Fibroblast of lung (primary cell): ENCODE results near the gene POLR3H. TPM values are rescaled to one million over a fixed set of nuclear protein-coding genes. Genes with fewer than 3 reads are reported as not detected.
"Not testable (repeated sequence)": the region's sequence is repeated elsewhere in the genome, so short reads cannot be mapped to it uniquely, and the experiment has no call there.

Source experiments
- DNase-seq, 2 donors: peaks; one replicate each; pipeline versions ENCODE4 v3.0.0 to v3.0.0-alpha.2; 2010; ENCODE audit warnings: low read depth in 2 of 2
- H2AFZ ChIP-seq: 2 replicates; pipeline ENCODE4 v1.5.1; 2012; ENCODE audit warnings: low read length, control low read depth, inconsistent platforms
- H3K27ac ChIP-seq: 2 replicates; pipeline ENCODE4 v1.5.1; 2011; ENCODE audit warnings: low read length, control low read depth; ENCODE audit not compliant: insufficient read depth
- H3K27me3 ChIP-seq: 2 replicates; pipeline ENCODE4 v1.5.1; 2011; ENCODE audit warnings: mild to moderate bottlenecking, low read length; ENCODE audit not compliant: control insufficient read depth, insufficient read depth
- H3K36me3 ChIP-seq: 2 replicates; pipeline ENCODE4 v1.5.1; 2011; ENCODE audit warnings: low read length; ENCODE audit not compliant: control insufficient read depth, insufficient read depth
- H3K4me1 ChIP-seq: 2 replicates; pipeline ENCODE4 v1.5.1; 2011; ENCODE audit warnings: low read length; ENCODE audit not compliant: control insufficient read depth, insufficient read depth; ENCODE audit errors: extremely low read depth
- H3K4me2 ChIP-seq: 2 replicates; pipeline ENCODE4 v1.5.1; 2011; ENCODE audit warnings: low read length, control low read depth; ENCODE audit not compliant: insufficient read depth; ENCODE audit errors: extremely low read depth
- H3K4me3 ChIP-seq, 4 experiments: fragments of 200-600 bp in 1 of 4; sonication (generic) in 1 of 4; replicated peaks in 1 of 4; 2 replicates each; pipeline ENCODE4 v1.5.1; 2011 to 2016; ENCODE audit warnings: low read length in 4 of 4, low read depth in 3 of 4, mild to moderate bottlenecking in 3 of 4, control low read depth in 2 of 4, inconsistent platforms in 1 of 4, mixed read lengths in 1 of 4; ENCODE audit not compliant: insufficient read depth in 1 of 4; ENCODE audit errors: control extremely low read depth in 1 of 4
- H3K79me2 ChIP-seq: 2 replicates; pipeline ENCODE4 v1.5.1; 2012; ENCODE audit warnings: mild to moderate bottlenecking, low read length, inconsistent platforms; ENCODE audit not compliant: control insufficient read depth, insufficient read depth
- H3K9ac ChIP-seq: 2 replicates; pipeline ENCODE4 v1.5.1; 2011; ENCODE audit warnings: mild to moderate bottlenecking, low read length, control low read depth; ENCODE audit not compliant: insufficient read depth
- H3K9me3 ChIP-seq: 2 replicates; pipeline ENCODE4 v1.5.1; 2012; ENCODE audit warnings: low read depth, low read length; ENCODE audit not compliant: control insufficient read depth, insufficient read depth
- H4K20me1 ChIP-seq: 2 replicates; pipeline ENCODE4 v1.5.1; 2011; ENCODE audit warnings: low read length; ENCODE audit not compliant: control insufficient read depth, insufficient read depth; ENCODE audit errors: extremely low read depth
- CTCF ChIP-seq, 2 donors: IDR thresholded peaks in 1 of 2; conservative IDR thresholded peaks in 1 of 2; 1 replicate in 1 of 2; 2 replicates in 1 of 2; pipeline ENCODE4 v1.5.1; 2011 to 2012; ENCODE audit warnings: low read length in 2 of 2, control low read depth in 1 of 2, inconsistent platforms in 1 of 2, low read depth in 1 of 2, mild to moderate bottlenecking in 1 of 2
- EZH2 ChIP-seq: IDR thresholded peaks from 2 replicates; pipeline ENCODE4 v1.5.1; 2012; ENCODE audit warnings: low read length, control low read depth, mild to moderate bottlenecking; ENCODE audit errors: missing control alignments
- polyA plus RNA-seq, 2 donors: library from polyadenylated mRNA; depleted of rRNA in 1 of 2; stranded (reverse) in 1 of 2; unstranded in 1 of 2; fragments of >200 nt; gene quantifications; 2 replicates each; pipeline ENCODE4 v1.2.1, GENCODE V29; 2011 to 2012; ENCODE audit warnings: missing spikeins in 1 of 2
- total RNA-seq: library from RNA; depleted of rRNA; stranded (reverse); fragments of >200 nt; gene quantifications from 2 replicates; pipeline ENCODE4 v1.2.1, GENCODE V29; 2014

POLR3H gene
- total and polyA plus RNA-seq, 2 donors (not counting 1 experiment from before 2014, with no cell fraction given) = 19.7 to 42.6 TPM

GRCh38 chr22:41575533-41575932 is 31.3 kb upstream of the POLR3H start:
- H3K79me2 ChIP-seq = no peaks in the 10 kb centered on the region
- no peak for TF ChIP-seq EZH2
- TF ChIP-seq CTCF (conservative IDR thresholded peaks at IDR 0.05 in 1 of 2, IDR thresholded peaks at IDR 0.05 in 1 of 2; ENCODE audit: low read depth in 1 of 2, low read length in 2 of 2) = no peak

DNA sequence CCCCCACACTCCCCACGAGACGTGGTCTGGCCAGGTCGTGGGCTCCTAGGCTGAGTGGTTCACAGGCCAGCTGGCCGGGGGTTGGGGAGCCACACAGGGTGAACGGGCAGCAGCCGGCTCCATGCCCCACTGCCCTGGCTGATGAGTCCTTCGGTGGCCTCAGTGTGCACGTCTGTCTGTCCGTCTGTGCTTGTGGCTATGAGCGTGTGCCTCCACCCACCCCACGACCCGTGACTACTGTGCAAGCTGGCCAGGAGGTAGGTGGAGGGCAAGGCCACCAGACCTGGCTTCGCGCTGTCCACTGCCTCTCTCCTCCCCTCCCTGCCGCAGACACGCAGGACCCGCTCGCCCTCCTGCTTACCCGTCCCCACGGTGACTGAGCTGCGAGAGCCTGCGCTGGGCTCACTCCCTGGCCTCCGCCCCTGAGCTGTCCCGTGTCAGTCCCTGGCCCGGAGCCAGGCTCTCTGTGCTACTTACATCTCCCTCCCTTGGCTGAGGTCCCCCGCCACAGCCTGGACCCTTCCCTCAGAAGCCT is 30.6 kb upstream of the POLR3H start:
- no peaks in the 10 kb centered on the region for H3K79me2 ChIP-seq
- H4K20me1 ChIP-seq = no peaks in the 10 kb centered on the region
- H2AFZ ChIP-seq = no peak overlapping the region
- peaks cover 10% of the 10 kb centered on the region for H3K4me1 ChIP-seq
- no peaks in the 10 kb centered on the region for H3K27me3 ChIP-seq
- H3K4me3 ChIP-seq = no peak overlapping the region
- peak overlapping the region; percentile 40 for H3K9ac ChIP-seq
- peaks cover 22% of the 10 kb centered on the region for H3K36me3 ChIP-seq
- H3K27ac ChIP-seq = no peak overlapping the region
- DNase-seq = peak in 1 of 2 donors; percentile 70
- no peak overlapping the region for H3K4me2 ChIP-seq
- TF ChIP-seq CTCF (conservative IDR thresholded peaks at IDR 0.05 in 1 of 2, IDR thresholded peaks at IDR 0.05 in 1 of 2; ENCODE audit: low read depth in 1 of 2, low read length in 2 of 2) = no peak
- no peak for TF ChIP-seq EZH2
- no peaks in the 10 kb centered on the region for H3K9me3 ChIP-seq

More at GRCh38 chr22:41575533-41575932, 31.3 kb upstream of the POLR3H start:
- peak overlapping the region; percentile 40 for H3K9ac ChIP-seq
- no peaks in the 10 kb centered on the region for H4K20me1 ChIP-seq
- no peak overlapping the region for H2AFZ ChIP-seq
- no peaks in the 10 kb centered on the region for H3K27me3 ChIP-seq
- no peak overlapping the region for H3K27ac ChIP-seq
- no peaks in the 10 kb centered on the region for H3K9me3 ChIP-seq
- peaks cover 25% of the 10 kb centered on the region for H3K36me3 ChIP-seq
- DNase-seq = no peak
- H3K4me3 ChIP-seq = no peak overlapping the region
- H3K4me2 ChIP-seq = no peak overlapping the region
- peaks cover 10% of the 10 kb centered on the region for H3K4me1 ChIP-seq

- no peaks in the 10 kb centered on the region for H4K20me1 ChIP-seq
- H3K79me2 ChIP-seq = no peaks in the 10 kb centered on the region
- H3K9ac ChIP-seq = no peak overlapping the region
- no peak overlapping the region for H3K4me3 ChIP-seq
- no peak overlapping the region for H3K4me2 ChIP-seq
- H3K36me3 ChIP-seq = peaks cover 18% of the 10 kb centered on the region
- no peak overlapping the region for H2AFZ ChIP-seq
- no peaks in the 10 kb centered on the region for H3K27me3 ChIP-seq
- TF ChIP-seq EZH2 (no peak), CTCF (conservative IDR thresholded peaks at IDR 0.05 in 1 of 2, IDR thresholded peaks at IDR 0.05 in 1 of 2; ENCODE audit: low read depth in 1 of 2, low read length in 2 of 2) (no peak)
- DNase-seq = no peak
- no peaks in the 10 kb centered on the region for H3K9me3 ChIP-seq
- peaks cover 10% of the 10 kb centered on the region for H3K4me1 ChIP-seq
- no peak overlapping the region for H3K27ac ChIP-seq
Observed at GRCh38 chr22:41573677-41574076, 29.4 kb upstream of the POLR3H start.

DNA sequence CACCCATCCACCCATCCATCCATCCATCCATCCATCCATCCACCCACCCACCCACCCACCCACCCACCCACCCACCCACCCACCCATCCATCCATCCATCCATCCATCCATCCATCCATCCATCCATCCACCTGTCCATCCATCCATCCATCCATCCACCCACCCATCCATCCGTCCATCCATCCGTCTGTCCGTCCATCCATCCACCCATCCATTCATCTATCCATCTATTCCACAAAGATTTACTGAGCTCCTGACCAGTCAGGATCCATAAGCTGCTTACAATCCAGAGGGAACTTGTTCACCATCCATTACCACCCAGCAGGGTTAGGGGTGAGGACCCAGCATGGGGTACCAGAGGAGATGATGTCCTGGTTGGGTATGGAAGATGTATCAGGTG is 28.0 kb upstream of the POLR3H start:
- not testable (repeated sequence) for H2AFZ ChIP-seq, H4K20me1 ChIP-seq, H3K27ac ChIP-seq, H3K27me3 ChIP-seq, DNase-seq, H3K4me3 ChIP-seq, H3K9me3 ChIP-seq, H3K9ac ChIP-seq, H3K4me2 ChIP-seq, H3K79me2 ChIP-seq
- Histone ChIP-seq H3K4me1 (peaks cover 10% of the 10 kb centered on the region), H3K36me3 (peaks cover 15% of the 10 kb centered on the region)
